HEK293T (cell line): ENCODE measurements around the gene CLDN19.

ENCODE experiments used
- CTCF ChIA-PET: fragments of 350-600 bp; formaldehyde crosslinking; extraction: SDS; loops from one replicate; lab custom pipeline; 2021; ENCODE audit warnings: antibody characterized with exemption, inconsistent platforms; lab: Yijun Ruan, JAX
- POLR2A ChIA-PET: fragments of 350-600 bp; formaldehyde crosslinking; extraction: SDS; loops from one replicate; lab custom pipeline; 2020; ENCODE audit warnings: antibody characterized with exemption, inconsistent platforms; lab: Yijun Ruan, JAX
- DNase-seq: peaks from one replicate; pipeline ENCODE4 v3.0.0; 2012; ENCODE audit warnings: mixed read lengths; ENCODE audit errors: extremely low spot score
- ARNT ChIP-seq: fragments of 450-650 bp; IDR thresholded peaks from 2 replicates; pipeline ENCODE4 v1.6.1; 2017; ENCODE audit warnings: mild to moderate bottlenecking
- BHLHE40 ChIP-seq: fragments of 450-650 bp; IDR thresholded peaks from 2 replicates; pipeline ENCODE4 v1.6.1; 2016; ENCODE audit warnings: mild to moderate bottlenecking, moderate library complexity, borderline replicate concordance
- CTBP1 ChIP-seq: fragments of 450-650 bp; IDR thresholded peaks from 2 replicates; pipeline ENCODE4 v1.6.1; 2016; ENCODE audit warnings: borderline replicate concordance
- ELF4 ChIP-seq: fragments of 450-650 bp; IDR thresholded peaks from 2 replicates; pipeline ENCODE4 v1.6.1; 2017; ENCODE audit warnings: antibody characterized with exemption
- FOXA1 ChIP-seq: fragments of 450-650 bp; IDR thresholded peaks from 2 replicates; pipeline ENCODE4 v1.6.1; 2016; ENCODE audit warnings: mild to moderate bottlenecking
- FOXK2 ChIP-seq: fragments of 450-650 bp; IDR thresholded peaks from 2 replicates; pipeline ENCODE4 v1.6.1; 2016; ENCODE audit warnings: mild to moderate bottlenecking
- FOXM1 ChIP-seq: fragments of 450-650 bp; IDR thresholded peaks from 2 replicates; pipeline ENCODE4 v1.6.1; 2017; ENCODE audit warnings: mild to moderate bottlenecking, borderline replicate concordance
- HDGF ChIP-seq: fragments of 450-650 bp; IDR thresholded peaks from 2 replicates; pipeline ENCODE4 v1.6.1; 2017; ENCODE audit warnings: antibody characterized with exemption, borderline replicate concordance
- L3MBTL2 ChIP-seq: fragments of 450-650 bp; conservative IDR thresholded peaks from 2 replicates; pipeline ENCODE4 v1.6.1; 2016; ENCODE audit warnings: mild to moderate bottlenecking
- LEF1 ChIP-seq: fragments of 450-650 bp; IDR thresholded peaks from 2 replicates; pipeline ENCODE4 v1.6.1; 2017; ENCODE audit warnings: mild to moderate bottlenecking, borderline replicate concordance
- NFRKB ChIP-seq: fragments of 450-650 bp; IDR thresholded peaks from 2 replicates; pipeline ENCODE4 v1.6.1; 2016; ENCODE audit warnings: mild to moderate bottlenecking, moderate library complexity
- SP1 ChIP-seq: fragments of 450-650 bp; IDR thresholded peaks from 2 replicates; pipeline ENCODE4 v1.6.1; 2017
- SUZ12 ChIP-seq: fragments of 450-650 bp; IDR thresholded peaks from 2 replicates; pipeline ENCODE4 v1.6.1; 2016; ENCODE audit warnings: mild to moderate bottlenecking
- TARDBP ChIP-seq: fragments of 450-650 bp; IDR thresholded peaks from 2 replicates; pipeline ENCODE4 v1.6.1; 2016
- ZNF384 ChIP-seq: fragments of 450-650 bp; IDR thresholded peaks from 2 replicates; pipeline ENCODE4 v1.6.1; 2016
- TF ChIP-seq, protein P1 (sequence below): fragments of 450-650 bp; IDR thresholded peaks from 2 replicates; pipeline ENCODE4 v1.6.1; 2016

The CLDN19 gene

DNA sequence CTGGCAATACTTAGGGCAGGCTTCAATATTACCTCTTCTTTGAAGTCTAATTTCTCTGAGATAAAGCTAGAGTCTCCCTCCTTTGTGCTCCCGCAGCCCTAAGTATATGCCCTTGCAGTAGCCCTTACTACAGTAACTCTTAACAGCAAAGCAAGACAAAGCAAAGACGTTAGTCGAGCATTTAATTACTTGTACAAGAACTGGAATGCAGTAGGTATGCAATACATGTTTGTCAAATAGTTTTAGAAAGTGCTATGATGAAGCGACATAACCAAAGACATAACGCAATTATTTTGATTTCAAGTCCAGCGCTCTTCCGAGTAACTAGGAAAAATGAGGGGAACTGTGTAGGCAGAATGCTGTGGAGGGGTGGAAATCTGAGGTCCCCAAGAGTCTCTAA lies 25.2 kb upstream of the CLDN19 start:
- no peak for DNase-seq
- TF ChIP-seq ZNF384 (no peak), FOXM1 (no peak), CTBP1 (no peak), LEF1 (no peak), FOXA1 (no peak), SUZ12 (no peak), ELF4 (no peak), TARDBP (no peak), SP1 (no peak), HDGF (no peak), ARNT (no peak), L3MBTL2 (no peak), NFRKB (no peak), BHLHE40 (no peak), FOXK2 (no peak)
- TF ChIP-seq, protein P1, sequence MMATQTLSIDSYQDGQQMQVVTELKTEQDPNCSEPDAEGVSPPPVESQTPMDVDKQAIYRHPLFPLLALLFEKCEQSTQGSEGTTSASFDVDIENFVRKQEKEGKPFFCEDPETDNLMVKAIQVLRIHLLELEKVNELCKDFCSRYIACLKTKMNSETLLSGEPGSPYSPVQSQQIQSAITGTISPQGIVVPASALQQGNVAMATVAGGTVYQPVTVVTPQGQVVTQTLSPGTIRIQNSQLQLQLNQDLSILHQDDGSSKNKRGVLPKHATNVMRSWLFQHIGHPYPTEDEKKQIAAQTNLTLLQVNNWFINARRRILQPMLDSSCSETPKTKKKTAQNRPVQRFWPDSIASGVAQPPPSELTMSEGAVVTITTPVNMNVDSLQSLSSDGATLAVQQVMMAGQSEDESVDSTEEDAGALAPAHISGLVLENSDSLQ: no peak
- ChIA-PET POLR2A (interaction anchor here (0.9 to 3.7 kb wide), 14 partner anchors 10 to 308 kb away, joined by 3 to 44 read pairs (median 8); partner anchors contain the start of genes ERMAP, PPIH, SVBP and YBX1), CTCF (interaction anchor here (0.9 to 2.9 kb wide), 6 partner anchors 8 to 189 kb away, joined by 3 to 18 read pairs (median 5); partner anchors contain the start of gene YBX1)

- ChIA-PET CTCF (no interaction called here), POLR2A (interaction anchor here (0.6 to 1.1 kb wide), 2 partner anchors 84 to 377 kb away, joined by 3 to 4 read pairs; partner anchors contain the start of gene ZNF691)
- TF ChIP-seq FOXA1 (no peak), FOXM1 (no peak), CTBP1 (no peak), ELF4 (no peak), FOXK2 (no peak), LEF1 (no peak), SUZ12 (no peak), L3MBTL2 (no peak), ZNF384 (no peak), NFRKB (no peak), TARDBP (no peak), ARNT (no peak), SP1 (no peak), BHLHE40 (no peak), HDGF (no peak)
- TF ChIP-seq, protein P1: no peak
- no peak for DNase-seq
Observed at GRCh38 chr1:42762269-42762668, 22.2 kb upstream of the CLDN19 start.

GRCh38 chr1:42761567-42761966 lies 21.5 kb upstream of the CLDN19 start:
- CTCF ChIA-PET: no interaction called here
- POLR2A ChIA-PET: no interaction called here
- no peak for DNase-seq
- no peak for TF ChIP-seq BHLHE40
- no peak for TF ChIP-seq HDGF
- no peak for TF ChIP-seq FOXM1
- no peak for TF ChIP-seq FOXK2
- no peak for TF ChIP-seq L3MBTL2
- no peak for TF ChIP-seq ZNF384
- TF ChIP-seq SP1: no peak
- TF ChIP-seq FOXA1: no peak

- POLR2A ChIA-PET: interaction anchor here (3.0 kb wide), 1 partner anchor 7 kb away, joined by 19 read pairs; the partner anchor contains the start of genes C1orf50 and P3H1
- TF ChIP-seq ELF4: no peak
- no peak for TF ChIP-seq CTBP1
- TF ChIP-seq LEF1: no peak
- no peak for TF ChIP-seq ZNF384
- no peak for TF ChIP-seq TARDBP
- CTCF ChIA-PET: interaction anchor here (2.0 kb wide), 1 partner anchor 181 kb away, joined by 5 read pairs; no protein-coding TSS in a partner anchor
- no peak for DNase-seq
Observed at GRCh38 chr1:42759114-42759513, 19.1 kb upstream of the CLDN19 start.

- POLR2A ChIA-PET: interaction anchor here (3.0 kb wide), 1 partner anchor 8 kb away, joined by 19 read pairs; the partner anchor contains the start of genes C1orf50 and P3H1
- CTCF ChIA-PET: interaction anchor here (2.0 kb wide), 1 partner anchor 180 kb away, joined by 5 read pairs; no protein-coding TSS in a partner anchor
- no peak for DNase-seq
- TF ChIP-seq ZNF384: no peak
- TF ChIP-seq NFRKB: no peak
- no peak for TF ChIP-seq SP1
- TF ChIP-seq HDGF: no peak
- no peak for TF ChIP-seq LEF1
- TF ChIP-seq CTBP1: no peak
- no peak for TF ChIP-seq ARNT
- no peak for TF ChIP-seq L3MBTL2
- TF ChIP-seq BHLHE40: no peak
- TF ChIP-seq FOXK2: no peak
- TF ChIP-seq FOXA1: no peak
- TF ChIP-seq TARDBP: no peak
- TF ChIP-seq FOXM1: no peak
- TF ChIP-seq ELF4: no peak
- no peak for TF ChIP-seq SUZ12
- TF ChIP-seq, protein P1: no peak
Observed at GRCh38 chr1:42758641-42759040, 18.6 kb upstream of the CLDN19 start.
